HG03095 (cell line): ENCODE data around the gene IGSF9B.

Experiments
- ATAC-seq: cut with Tn5 transposase; IDR thresholded peaks from one replicate; pipeline ENCODE4 v1.9.1; 2021; ENCODE audit warnings: moderate library complexity; ENCODE audit not compliant: unreplicated experiment

The IGSF9B gene

DNA sequence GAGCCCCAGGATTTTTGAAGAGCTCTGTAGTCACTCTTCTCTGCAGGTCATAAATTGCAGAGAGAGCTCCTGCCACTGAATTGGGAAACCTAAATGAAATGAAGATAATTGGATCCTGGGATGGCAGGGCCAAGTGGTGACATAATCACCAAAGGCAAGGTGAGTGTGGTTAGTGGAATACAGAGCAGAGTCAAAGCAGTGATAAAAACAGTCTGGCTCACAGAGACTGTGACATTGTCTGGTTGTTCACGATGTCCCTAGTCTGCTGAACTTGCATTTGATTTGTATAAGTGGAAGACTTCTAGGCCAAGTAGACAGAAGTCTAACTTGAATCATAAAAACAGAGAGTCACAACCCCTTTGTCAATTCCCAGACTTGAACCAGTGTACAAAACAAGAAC, 84.6 kb downstream of the IGSF9B start:
- no peak for ATAC-seq

DNA sequence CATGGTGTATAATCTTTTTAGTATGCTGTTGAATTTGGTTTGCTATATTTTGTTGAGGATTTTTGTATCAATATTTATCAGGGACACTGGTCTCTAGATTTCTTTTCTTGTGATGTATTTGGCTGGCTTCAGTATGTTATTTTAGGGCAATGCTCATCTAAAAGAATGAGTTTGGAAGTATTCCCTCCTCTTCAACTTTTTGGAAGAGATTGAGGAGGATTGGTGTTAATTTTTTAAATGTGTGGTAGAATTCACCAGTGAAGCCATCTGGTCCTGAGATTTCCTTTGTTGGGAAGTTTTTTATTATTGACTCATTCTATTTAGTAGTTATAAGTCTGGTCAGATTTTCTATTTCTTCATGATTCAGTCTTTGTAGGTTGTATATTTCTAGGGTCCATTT, 89.3 kb downstream of the IGSF9B start:
- ATAC-seq: no peak

DNA sequence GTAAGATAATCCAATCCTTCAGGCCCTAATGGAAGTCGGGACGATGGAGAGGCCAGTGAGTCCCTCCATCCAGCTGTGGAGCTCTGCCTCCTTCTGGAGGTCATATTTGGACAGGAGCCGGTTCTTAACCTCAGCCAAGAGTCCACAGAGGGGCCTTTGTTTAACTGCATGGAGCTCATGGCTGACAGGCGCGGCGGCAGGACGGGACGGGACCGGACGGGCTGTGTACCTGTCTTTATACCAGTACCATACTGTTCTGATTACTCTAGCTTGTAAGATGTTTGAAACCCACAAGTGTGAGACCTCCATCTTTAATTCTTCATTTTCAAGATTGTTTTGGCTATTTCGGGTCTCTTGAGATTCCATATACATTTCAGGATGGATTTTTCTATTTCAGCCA, 91.3 kb downstream of the IGSF9B start:
- no peak for ATAC-seq

DNA sequence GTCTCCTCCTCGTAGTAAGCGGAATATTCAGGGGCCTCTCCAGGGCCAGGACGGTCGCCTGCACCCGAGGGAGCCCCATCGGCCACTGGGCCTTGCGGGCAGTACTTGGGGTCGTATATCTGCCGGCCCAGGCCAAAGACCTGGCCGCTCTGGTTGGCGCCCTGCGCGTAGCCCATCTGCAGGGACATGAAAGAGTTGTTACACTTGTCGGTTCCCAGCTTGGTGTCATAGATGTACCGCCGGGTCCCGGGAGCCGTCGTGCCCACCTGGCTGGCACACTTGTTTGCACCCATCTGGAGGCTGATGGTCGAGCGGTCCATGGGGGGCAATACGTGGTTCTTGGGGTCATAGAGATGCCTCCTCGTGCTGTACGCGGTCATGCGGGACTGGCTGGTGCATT, 92.0 kb downstream of the IGSF9B start:
- ATAC-seq: no peak

DNA sequence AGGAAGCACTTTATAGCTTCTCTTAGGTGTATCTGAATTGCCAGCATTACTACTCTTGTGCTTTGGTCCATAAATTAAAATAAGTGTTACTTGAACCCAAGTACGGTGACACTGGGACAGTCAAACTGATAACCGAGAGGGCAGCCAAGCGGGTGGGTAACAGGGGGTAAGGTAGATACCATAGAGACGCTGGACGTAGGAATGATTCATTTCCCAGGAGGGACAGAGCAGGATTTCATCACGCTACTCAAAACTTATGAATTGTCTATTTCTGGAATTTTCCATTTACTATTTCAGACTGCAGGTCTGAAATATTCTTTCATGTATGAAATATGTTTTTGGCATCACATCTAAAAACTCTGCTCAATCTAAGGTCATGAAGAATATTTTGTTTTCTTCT, 96.6 kb downstream of the IGSF9B start:
- ATAC-seq: no peak
